Measurements from ENCODE around the gene ANGEL2. TPM values are rescaled to one million over a fixed set of nuclear protein-coding genes. Genes with fewer than 3 reads are reported as not detected.

ANGEL2 gene
- total RNA-seq, 1 donor from 2014 or later: 36.6 TPM

DNA sequence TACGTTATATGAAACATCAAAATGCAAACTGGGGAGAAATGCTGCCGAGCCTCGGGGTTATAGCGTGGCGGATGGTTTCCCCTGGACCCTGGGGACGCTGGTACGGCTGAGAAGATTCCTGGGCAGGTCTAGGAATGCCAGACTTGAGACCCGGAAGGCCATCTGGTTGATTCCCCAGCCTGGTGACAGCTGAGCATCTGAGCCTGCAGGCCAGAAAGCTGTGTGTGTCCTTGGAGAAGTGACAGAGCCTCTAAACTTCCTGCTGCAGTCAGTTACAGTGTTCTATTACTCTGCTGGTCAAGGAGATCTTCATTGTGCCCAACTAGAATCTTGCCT lies 63.1 kb downstream of the ANGEL2 start:
- Histone ChIP-seq H3K36me3 (no peaks in the 10 kb centered on the region), H3K4me1 (peaks cover 14% of the 10 kb centered on the region), H3K27me3 (ENCODE audit: low read depth) (peaks cover 35% of the 10 kb centered on the region), H3K27ac (no peak overlapping the region), H3K9me3 (no peaks in the 10 kb centered on the region), H3K4me3 (no peak overlapping the region)
- ATAC-seq: no peak
- intact Hi-C loops (cut with DNase I): no loop called here
- no peak for DNase-seq
- TF ChIP-seq, protein P1, sequence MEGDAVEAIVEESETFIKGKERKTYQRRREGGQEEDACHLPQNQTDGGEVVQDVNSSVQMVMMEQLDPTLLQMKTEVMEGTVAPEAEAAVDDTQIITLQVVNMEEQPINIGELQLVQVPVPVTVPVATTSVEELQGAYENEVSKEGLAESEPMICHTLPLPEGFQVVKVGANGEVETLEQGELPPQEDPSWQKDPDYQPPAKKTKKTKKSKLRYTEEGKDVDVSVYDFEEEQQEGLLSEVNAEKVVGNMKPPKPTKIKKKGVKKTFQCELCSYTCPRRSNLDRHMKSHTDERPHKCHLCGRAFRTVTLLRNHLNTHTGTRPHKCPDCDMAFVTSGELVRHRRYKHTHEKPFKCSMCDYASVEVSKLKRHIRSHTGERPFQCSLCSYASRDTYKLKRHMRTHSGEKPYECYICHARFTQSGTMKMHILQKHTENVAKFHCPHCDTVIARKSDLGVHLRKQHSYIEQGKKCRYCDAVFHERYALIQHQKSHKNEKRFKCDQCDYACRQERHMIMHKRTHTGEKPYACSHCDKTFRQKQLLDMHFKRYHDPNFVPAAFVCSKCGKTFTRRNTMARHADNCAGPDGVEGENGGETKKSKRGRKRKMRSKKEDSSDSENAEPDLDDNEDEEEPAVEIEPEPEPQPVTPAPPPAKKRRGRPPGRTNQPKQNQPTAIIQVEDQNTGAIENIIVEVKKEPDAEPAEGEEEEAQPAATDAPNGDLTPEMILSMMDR (IDR thresholded peaks at IDR 0.05): no peak

DNA sequence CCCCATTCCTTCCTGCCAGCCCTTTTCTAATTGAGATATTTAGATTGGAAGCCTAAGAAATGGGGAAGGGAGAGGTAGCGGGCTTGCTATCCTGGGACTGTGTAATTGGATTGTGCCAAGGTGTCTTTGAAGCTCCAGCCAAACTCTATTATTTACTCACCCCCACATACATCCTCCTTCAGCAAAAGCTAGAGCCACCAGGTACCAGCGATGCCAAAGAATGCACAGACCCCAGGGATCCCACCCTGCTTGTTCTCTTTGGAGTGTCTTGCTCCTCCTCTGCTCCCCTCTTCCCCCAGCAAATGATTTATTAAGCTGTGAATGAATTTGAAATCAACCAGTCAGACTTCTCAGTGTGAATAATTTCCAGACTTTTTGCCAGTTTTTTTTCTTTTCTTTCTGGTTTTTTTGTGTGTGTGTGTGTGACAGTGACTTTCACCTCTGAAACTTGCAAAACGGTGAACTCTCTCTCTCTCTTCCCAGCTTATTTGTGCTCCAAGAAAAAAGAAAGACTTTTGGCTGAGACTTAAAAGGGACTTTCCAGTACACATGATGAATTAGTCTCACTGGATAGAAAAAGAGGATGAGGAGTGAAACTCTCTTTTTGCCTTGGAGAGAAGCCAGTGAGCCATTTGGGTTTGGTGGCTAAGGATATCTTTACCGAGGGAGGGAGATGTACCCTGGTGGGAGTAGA lies 63.6 kb downstream of the ANGEL2 start:
- Histone ChIP-seq H3K4me1 (peaks cover 14% of the 10 kb centered on the region), H3K9me3 (no peaks in the 10 kb centered on the region), H3K27ac (no peak overlapping the region), H3K4me3 (no peak overlapping the region), H3K27me3 (ENCODE audit: low read depth) (peaks cover 35% of the 10 kb centered on the region), H3K36me3 (no peaks in the 10 kb centered on the region)
- intact Hi-C loops (cut with DNase I): no loop called here
- DNase-seq (no peak), ATAC-seq (no peak)
- TF ChIP-seq, protein P1 (IDR thresholded peaks at IDR 0.05): no peak

- Histone ChIP-seq H3K4me1 (peaks cover 14% of the 10 kb centered on the region), H3K27me3 (ENCODE audit: low read depth) (peaks cover 35% of the 10 kb centered on the region), H3K27ac (no peak overlapping the region), H3K4me3 (peak overlapping the region; percentile 64), H3K9me3 (no peaks in the 10 kb centered on the region), H3K36me3 (no peaks in the 10 kb centered on the region)
- intact Hi-C loops (cut with DNase I): no loop called here
- DNase-seq (no peak), ATAC-seq (peak; percentile 29 to 39)
- TF ChIP-seq, protein P1 (IDR thresholded peaks at IDR 0.05): no peak
These were observed 64.3 kb downstream of the ANGEL2 start for GRCh38 chr1:212951126-212951946.

DNA sequence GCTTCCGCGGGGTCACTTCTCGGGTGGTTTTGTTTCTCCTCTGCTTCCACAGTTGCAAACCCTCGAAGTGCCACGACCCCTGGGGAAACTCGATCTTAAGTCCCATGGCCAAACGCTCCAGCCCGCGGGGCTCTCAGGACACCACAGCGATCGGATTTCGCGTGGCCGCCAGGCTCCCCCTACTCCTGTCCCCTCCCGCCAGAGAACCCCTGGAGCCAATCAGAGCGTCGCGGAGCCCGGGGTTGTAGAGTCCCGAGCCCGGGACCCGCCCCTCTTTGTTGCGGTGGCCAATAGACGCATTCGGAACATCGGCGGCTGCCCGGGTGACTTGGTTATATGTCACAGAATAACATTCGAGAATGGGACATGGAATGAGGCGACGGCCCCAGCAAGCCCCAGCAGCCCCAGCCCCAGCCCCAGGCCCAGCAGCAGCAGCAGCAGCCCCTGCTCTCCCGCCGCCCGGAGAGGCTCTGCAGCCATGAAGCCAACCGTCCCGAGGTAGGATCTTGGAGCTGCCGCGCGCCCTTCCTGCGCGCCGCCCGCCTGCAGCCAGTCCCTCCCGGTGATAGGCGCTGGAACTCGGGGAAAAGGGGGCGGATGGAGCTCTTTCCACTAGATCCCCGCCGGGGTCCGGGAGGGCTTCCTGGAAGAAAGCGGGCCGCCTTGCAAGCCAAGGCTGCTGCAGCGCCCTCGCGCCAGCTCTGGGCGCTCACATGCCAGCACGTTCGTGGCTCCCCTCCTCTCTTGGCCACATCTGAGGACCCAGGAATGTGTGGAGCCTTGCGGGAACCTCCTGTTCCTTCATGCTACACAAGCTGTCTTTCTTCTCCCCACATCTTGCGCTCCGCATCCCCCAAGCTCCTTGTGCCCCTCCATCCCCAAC lies 65.2 kb downstream of the ANGEL2 start, which contains the start of gene VASH2:
TSS of gene VASH2 (plus strand) at position 299 of the 883 bp plus-strand sequence. CDS start 1,002 bp downstream, outside the sequence.
- Histone ChIP-seq H3K9me3 (no peaks in the 10 kb centered on the region), H3K27ac (no peak within 1 kb of the TSS), H3K4me3 (peak within 1 kb of the TSS; percentile 64), H3K27me3 (ENCODE audit: low read depth) (peaks cover 35% of the 10 kb centered on the region), H3K4me1 (peaks cover 14% of the 10 kb centered on the region), H3K36me3 (no peaks in the 10 kb centered on the region)
- ATAC-seq (peak; percentile 97 to 99), DNase-seq (peak; percentile 84)
- TF ChIP-seq, protein P1 (IDR thresholded peaks at IDR 0.05): no peak
- intact Hi-C loops (cut with DNase I): no loop called here

GRCh38 chr1:212949771-212950170 lies 65.9 kb downstream of the ANGEL2 start:
- Histone ChIP-seq H3K4me3 (peak overlapping the region; percentile 64), H3K4me1 (peaks cover 14% of the 10 kb centered on the region), H3K9me3 (no peaks in the 10 kb centered on the region), H3K27me3 (ENCODE audit: low read depth) (peaks cover 35% of the 10 kb centered on the region), H3K36me3 (no peaks in the 10 kb centered on the region), H3K27ac (no peak overlapping the region)
- no peak for DNase-seq
- TF ChIP-seq, protein P1 (IDR thresholded peaks at IDR 0.05): no peak
- intact Hi-C loops (cut with DNase I): no loop called here
- ATAC-seq: no peak
